H1 (cell line): ENCODE measurements around the gene POLA1. TPM values are rescaled to one million over a fixed set of nuclear protein-coding genes. Genes with fewer than 3 reads are reported as not detected.

Experiments used
- CTCF ChIA-PET: fragments of 300-600 bp; sonication (Branson Sonifier 250); formaldehyde crosslinking; loops from one replicate; lab custom pipeline; 2021; ENCODE audit not compliant: partially characterized antibody; lab: Charles Lee
- POLR2A ChIA-PET: fragments of 300-600 bp; sonication (Branson Sonifier 250); formaldehyde crosslinking; loops from one replicate; lab custom pipeline; 2021; ENCODE audit warnings: inconsistent platforms; ENCODE audit not compliant: partially characterized antibody; lab: Charles Lee
- DNase-seq, 2 experiments: peaks; one replicate each; pipeline versions ENCODE4 v3.0.0 to v3.0.0-alpha.2; 2010 to 2022; ENCODE audit warnings: low spot score in 2 of 2, low read depth in 1 of 2, mixed read lengths in 1 of 2
- FAIRE-seq: peaks from 2 replicates; lab custom pipeline; 2011; peaks lifted over from hg19 to GRCh38; lab: Jason Lieb, UNC
- H2AFZ ChIP-seq: 2 replicates; pipeline ENCODE4 v1.8.1; 2012; ENCODE audit warnings: low read length, inconsistent platforms
- H2AK5ac ChIP-seq: 2 replicates; pipeline ENCODE4 v1.6.1; 2013; ENCODE audit warnings: low read depth, low read length
- H2BK120ac ChIP-seq: replicated peaks from 2 replicates; pipeline ENCODE3; 2013; ENCODE audit warnings: low read depth, low read length, inconsistent platforms
- H2BK12ac ChIP-seq: 2 replicates; pipeline ENCODE4 v1.6.1; 2013; ENCODE audit warnings: low read depth, low read length
- H2BK15ac ChIP-seq: 2 replicates; pipeline ENCODE4 v1.6.1; 2013; ENCODE audit warnings: low read length
- H2BK20ac ChIP-seq: 2 replicates; pipeline ENCODE4 v1.6.1; 2013; ENCODE audit warnings: low read length
- H2BK5ac ChIP-seq: 2 replicates; pipeline ENCODE4 v1.6.1; 2013; ENCODE audit warnings: low read depth, low read length
- H3K14ac ChIP-seq: 2 replicates; pipeline ENCODE4 v1.6.1; 2013; ENCODE audit warnings: inconsistent platforms; ENCODE audit not compliant: insufficient read length
- H3K18ac ChIP-seq: 2 replicates; pipeline ENCODE4 v1.6.1; 2013; ENCODE audit warnings: low read length; ENCODE audit errors: extremely low read depth
- H3K23ac ChIP-seq: 2 replicates; pipeline ENCODE4 v1.6.1; 2013; ENCODE audit warnings: inconsistent platforms; ENCODE audit not compliant: insufficient read length
- H3K23me2 ChIP-seq: 2 replicates; pipeline ENCODE4 v1.6.1; 2013; ENCODE audit warnings: low read depth, low read length
- H3K27ac ChIP-seq: 2 replicates; pipeline ENCODE4 v1.6.1; 2011; ENCODE audit warnings: low read depth, low read length, inconsistent platforms
- H3K27me3 ChIP-seq, 4 experiments: replicated peaks in 1 of 4; 1 replicate in 1 of 4; 2 replicates in 3 of 4; pipeline versions ENCODE4 v1.6.1 to v1.8.1; 2011 to 2013; ENCODE audit warnings: low read length in 3 of 4, mild to moderate bottlenecking in 3 of 4, inconsistent platforms in 2 of 4, mixed read lengths in 2 of 4, moderate library complexity in 1 of 4; ENCODE audit not compliant: control insufficient read depth in 3 of 4, insufficient read depth in 3 of 4; ENCODE audit errors: extremely low read depth in 1 of 4
- H3K36me3 ChIP-seq, 4 experiments: 2 replicates each; pipeline versions ENCODE4 v1.6.1 to v1.8.1; 2011 to 2013; ENCODE audit warnings: mild to moderate bottlenecking in 4 of 4, low read length in 3 of 4, moderate library complexity in 2 of 4, control low read depth in 1 of 4, inconsistent platforms in 1 of 4; ENCODE audit not compliant: insufficient read depth in 4 of 4, control insufficient read depth in 2 of 4
- H3K4ac ChIP-seq: replicated peaks from 2 replicates; pipeline ENCODE3; 2013; ENCODE audit warnings: low read length, low read depth, mixed read lengths, inconsistent platforms; ENCODE audit not compliant: insufficient read length
- H3K4me1 ChIP-seq, 4 experiments: replicated peaks in 1 of 4; 1 replicate in 1 of 4; 2 replicates in 3 of 4; pipeline versions ENCODE4 v1.6.1 to v1.8.1; 2011 to 2013; ENCODE audit warnings: low read length in 3 of 4, inconsistent platforms in 2 of 4, mixed read lengths in 1 of 4; ENCODE audit not compliant: insufficient read depth in 4 of 4, control insufficient read depth in 3 of 4
- H3K4me2 ChIP-seq, 2 experiments: 2 replicates each; pipeline versions ENCODE4 v1.6.1 to v1.8.1; 2011 to 2013; ENCODE audit warnings: low read depth in 2 of 2, low read length in 2 of 2, control low read depth in 1 of 2, inconsistent platforms in 1 of 2, mild to moderate bottlenecking in 1 of 2; ENCODE audit not compliant: insufficient read depth in 1 of 2
- H3K4me3 ChIP-seq, 4 experiments: fragments of 200-600, 300-600 bp in 1 of 4; sonication (generic), shearing (Covaris generic), sonication (Bioruptor Twin) in 1 of 4; 2 replicates each; pipeline versions ENCODE4 v1.5.1 to v1.8.1; 2011 to 2016; ENCODE audit warnings: low read length in 4 of 4, low read depth in 3 of 4, control low read depth in 2 of 4, inconsistent platforms in 2 of 4, mild to moderate bottlenecking in 2 of 4, mixed read lengths in 1 of 4, moderate library complexity in 1 of 4; ENCODE audit not compliant: insufficient read depth in 2 of 4; ENCODE audit errors: extremely low read depth in 1 of 4
- H3K56ac ChIP-seq: replicated peaks from 2 replicates; pipeline ENCODE3; 2013; ENCODE audit warnings: low read depth, mild to moderate bottlenecking, mixed read lengths, low read length, inconsistent platforms; ENCODE audit not compliant: insufficient read length
- H3K79me1 ChIP-seq: 2 replicates; pipeline ENCODE4 v1.6.1; 2013; ENCODE audit warnings: low read depth, low read length, control low read depth
- H3K79me2 ChIP-seq, 2 experiments: 2 replicates each; pipeline versions ENCODE4 v1.6.1 to v1.8.1; 2012 to 2013; ENCODE audit warnings: low read length in 2 of 2, mild to moderate bottlenecking in 2 of 2, inconsistent platforms in 1 of 2; ENCODE audit not compliant: insufficient read depth in 2 of 2, control insufficient read depth in 1 of 2
- H3K9ac ChIP-seq, 4 experiments: replicated peaks in 1 of 4; 1 replicate in 1 of 4; 2 replicates in 3 of 4; pipeline versions ENCODE4 v1.6.1 to v1.8.1; 2011 to 2013; ENCODE audit warnings: low read depth in 3 of 4, low read length in 3 of 4, control low read depth in 2 of 4, mild to moderate bottlenecking in 2 of 4, moderate library complexity in 2 of 4, inconsistent platforms in 1 of 4; ENCODE audit errors: extremely low read depth in 1 of 4
- H3K9me3 ChIP-seq, 2 experiments: 2 replicates each; pipeline versions ENCODE4 v1.6.1 to v1.8.1; 2012 to 2013; ENCODE audit warnings: mild to moderate bottlenecking in 2 of 2, moderate library complexity in 2 of 2, control low read depth in 1 of 2, inconsistent platforms in 1 of 2, low read depth in 1 of 2, low read length in 1 of 2, mixed read lengths in 1 of 2; ENCODE audit not compliant: insufficient read depth in 2 of 2
- H4K20me1 ChIP-seq, 2 experiments: replicated peaks in 1 of 2; 2 replicates each; pipeline versions ENCODE3 to v1.8.1; 2011 to 2013; ENCODE audit warnings: inconsistent platforms in 2 of 2, low read length in 2 of 2, mild to moderate bottlenecking in 1 of 2; ENCODE audit not compliant: insufficient read depth in 2 of 2, control insufficient read depth in 1 of 2
- H4K5ac ChIP-seq: 2 replicates; pipeline ENCODE4 v1.6.1; 2013; ENCODE audit warnings: low read length, low read depth, mixed read lengths, inconsistent platforms; ENCODE audit not compliant: insufficient read length
- H4K8ac ChIP-seq: 2 replicates; pipeline ENCODE4 v1.8.0; 2013; ENCODE audit warnings: mild to moderate bottlenecking, moderate library complexity, low read length, inconsistent platforms; ENCODE audit not compliant: insufficient read depth; ENCODE audit errors: extremely low read depth
- H4K91ac ChIP-seq: replicated peaks from 2 replicates; pipeline ENCODE3; 2013; ENCODE audit warnings: low read length, mixed read lengths, inconsistent platforms; ENCODE audit not compliant: insufficient read length
- WGBS, 2 experiments: shearing (Covaris generic) in 1 of 2; methylation state at CpG; one replicate each; pipeline versions ENCODE4 v1.1.6 to v1.1.7; 2013 to 2015; ENCODE audit warnings: low lambda C conversion rate in 2 of 2, mixed read lengths in 2 of 2, inconsistent platforms in 1 of 2, low coverage in 1 of 2, missing lambda C conversion rate in 1 of 2; ENCODE audit not compliant: insufficient replicate concordance in 2 of 2, insufficient coverage in 1 of 2, insufficient read length in 1 of 2; ENCODE audit errors: extremely low coverage in 1 of 2, missing lambda C conversion rate in 1 of 2; 5-methylcytosine and 5-hydroxymethylcytosine counted together
- polyA plus RNA-seq, 7 experiments: library from polyadenylated mRNA; depleted of rRNA in 3 of 7; stranded (reverse) in 5 of 7; unstranded in 2 of 7; fragments of >200 nt in 5 of 7; fragments of 200-250 nt in 2 of 7; gene quantifications; 1 replicate in 5 of 7; 2 replicates in 1 of 7; 4 replicates in 1 of 7; pipeline versions ENCODE4 v1.2.1 to v1.2.3, GENCODE V29; 2011 to 2013; ENCODE audit warnings: missing spikeins in 2 of 7, mixed read lengths in 2 of 7
- total RNA-seq: library from RNA; stranded (reverse); fragmentation: NEBNext Ultra II Directional; extraction: Animal tissue kit (Norgen Biotek cat#: 25700); gene quantifications from 2 replicates; pipeline ENCODE4 v1.2.1, GENCODE V29; 2021

Gene POLA1
- total and polyA plus RNA-seq, 2 of the 8 experiments (the other 6 are each of a cell fraction or from before 2014, with no cell fraction given), result 5.6 to 34.9 TPM

DNA sequence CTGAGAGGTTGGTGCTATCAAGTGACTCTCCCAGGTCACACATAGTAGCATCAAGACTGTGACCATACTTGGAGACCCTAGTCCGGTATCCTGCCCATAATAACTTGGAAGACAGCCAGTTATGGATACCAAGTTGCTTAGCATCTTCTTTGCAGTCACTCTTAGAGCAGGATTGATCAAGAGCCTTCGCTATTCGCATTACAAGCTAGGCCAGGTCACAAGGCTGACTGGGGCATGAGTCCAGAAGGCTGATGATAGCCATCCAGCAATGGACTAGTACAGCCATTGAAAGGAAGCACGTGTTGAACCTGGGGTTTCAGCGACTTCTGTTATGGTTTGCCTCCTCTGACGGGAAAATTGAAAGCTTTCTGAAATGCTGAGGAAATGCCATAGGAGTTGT lies 157.6 kb downstream of the POLA1 start:
- Histone ChIP-seq H4K20me1 (no peaks in the 10 kb centered on the region), H3K18ac (no peak overlapping the region), H4K8ac (no peak overlapping the region), H2AFZ (no peak overlapping the region), H3K4me2 (no peak overlapping the region), H3K79me1 (no peaks in the 10 kb centered on the region), H3K9me3 (no peaks in the 10 kb centered on the region), H3K4ac (no peak overlapping the region), H3K4me3 (no peak overlapping the region), H3K23ac (no peak overlapping the region), H4K5ac (no peak overlapping the region), H3K9ac (no peak overlapping the region), H2BK15ac (no peak overlapping the region), H3K27ac (no peak overlapping the region), H4K91ac (no peak overlapping the region), H3K27me3 (no peaks in the 10 kb centered on the region), H3K4me1 (peaks cover 0 to 2% (median under 1%) of the 10 kb centered on the region in 4 experiments; a peak in 2 of 7 replicates), H3K23me2 (no peaks in the 10 kb centered on the region), H2AK5ac (no peak overlapping the region), H3K79me2 (no peaks in the 10 kb centered on the region), H2BK12ac (no peak overlapping the region), H3K14ac (no peak overlapping the region), H3K36me3 (peaks cover 0 to 5% (median 0%) of the 10 kb centered on the region in 4 experiments; a peak in 2 of 8 replicates), H2BK5ac (no peak overlapping the region), H2BK120ac (no peak overlapping the region), H3K56ac (no peak overlapping the region), H2BK20ac (no peak overlapping the region)
- WGBS, 2 experiments, result 95% methylated on average over 6 of the region's 6 CpGs; no CpG with 5 or more reads in 1 of the 2 experiments
- FAIRE-seq (no peak), DNase-seq (no peak)
- ChIA-PET CTCF (interaction anchor here (1.3 to 2.2 kb wide), 3 partner anchors 10 to 105 kb away, joined by 4 to 5 read pairs (median 5); no protein-coding TSS in a partner anchor), POLR2A (no interaction called here)
